HPDE6-E6E7 (cell line): ENCODE results near the gene ASTN2.

Experiments
- DNase-seq: peaks from one replicate; pipeline ENCODE4 v3.0.0; 2011; ENCODE audit warnings: missing footprints; ENCODE audit errors: extremely low spot score

The ASTN2 gene

GRCh38 chr9:116966199-116966598 lies 448.7 kb downstream of the ASTN2 start:
- no peak for DNase-seq

- no peak for DNase-seq
Measured at GRCh38 chr9:116964258-116964657, 450.6 kb downstream of the ASTN2 start.

GRCh38 chr9:116959809-116960208 lies 455.0 kb downstream of the ASTN2 start:
- DNase-seq: no peak

- no peak for DNase-seq
Measured at GRCh38 chr9:116958881-116959280, 456.0 kb downstream of the ASTN2 start.

GRCh38 chr9:116954731-116955130 lies 460.1 kb downstream of the ASTN2 start:
- DNase-seq: no peak

- DNase-seq: no peak
Measured at GRCh38 chr9:116953271-116953670, 461.6 kb downstream of the ASTN2 start.

GRCh38 chr9:116952436-116952810 lies 462.4 kb downstream of the ASTN2 start:
- peak; percentile 25 for DNase-seq

GRCh38 chr9:116951588-116952435 lies 463.0 kb downstream of the ASTN2 start:
- DNase-seq: peak; percentile 63

GRCh38 chr9:116945817-116946216 lies 469.0 kb downstream of the ASTN2 start:
- DNase-seq: no peak

GRCh38 chr9:116944714-116945534 lies 469.9 kb downstream of the ASTN2 start:
- peak; percentile 40 for DNase-seq

GRCh38 chr9:116943970-116944369 lies 470.9 kb downstream of the ASTN2 start:
- DNase-seq: no peak

GRCh38 chr9:116942593-116943061 lies 472.2 kb downstream of the ASTN2 start:
- DNase-seq: no peak

- DNase-seq: no peak
Measured at GRCh38 chr9:116941266-116941665, 473.6 kb downstream of the ASTN2 start.

GRCh38 chr9:116940614-116941215 lies 474.1 kb downstream of the ASTN2 start:
- no peak for DNase-seq

GRCh38 chr9:116939614-116940013 lies 475.2 kb downstream of the ASTN2 start:
- no peak for DNase-seq

GRCh38 chr9:116939161-116939560 lies 475.7 kb downstream of the ASTN2 start:
- no peak for DNase-seq

- no peak for DNase-seq
Measured at GRCh38 chr9:116937361-116937760, 477.5 kb downstream of the ASTN2 start.

GRCh38 chr9:116935149-116935897 lies 479.5 kb downstream of the ASTN2 start:
- DNase-seq: no peak

GRCh38 chr9:116934131-116934530 lies 480.7 kb downstream of the ASTN2 start:
- no peak for DNase-seq

GRCh38 chr9:116933251-116933650 lies 481.6 kb downstream of the ASTN2 start:
- peak; percentile 37 for DNase-seq

- no peak for DNase-seq
Measured at GRCh38 chr9:116929621-116930020, 485.2 kb downstream of the ASTN2 start.

- DNase-seq: no peak
Measured at GRCh38 chr9:116928884-116929283, 486.0 kb downstream of the ASTN2 start.
